Stimulated activated CD8-positive, alpha-beta memory T cell treated with anti-CD3 and anti-CD28 coated beads, Interleukin-2, amount 100 ng/mL, for 1 hour (primary cell): ENCODE results near the gene LARP6.
"Not testable (repeated sequence)": the region's sequence is repeated elsewhere in the genome, so short reads cannot be mapped to it uniquely, and the experiment has no call there.

Experiments
- DNase-seq, 2 donors: peaks; one replicate each; pipeline ENCODE4 v3.0.0-alpha.2; 2020; ENCODE audit warnings: low read depth in 2 of 2

LARP6 gene

GRCh38 chr15:70858614-70859321 lies 4.8 kb upstream of the LARP6 start:
- not testable (repeated sequence) for DNase-seq

DNA sequence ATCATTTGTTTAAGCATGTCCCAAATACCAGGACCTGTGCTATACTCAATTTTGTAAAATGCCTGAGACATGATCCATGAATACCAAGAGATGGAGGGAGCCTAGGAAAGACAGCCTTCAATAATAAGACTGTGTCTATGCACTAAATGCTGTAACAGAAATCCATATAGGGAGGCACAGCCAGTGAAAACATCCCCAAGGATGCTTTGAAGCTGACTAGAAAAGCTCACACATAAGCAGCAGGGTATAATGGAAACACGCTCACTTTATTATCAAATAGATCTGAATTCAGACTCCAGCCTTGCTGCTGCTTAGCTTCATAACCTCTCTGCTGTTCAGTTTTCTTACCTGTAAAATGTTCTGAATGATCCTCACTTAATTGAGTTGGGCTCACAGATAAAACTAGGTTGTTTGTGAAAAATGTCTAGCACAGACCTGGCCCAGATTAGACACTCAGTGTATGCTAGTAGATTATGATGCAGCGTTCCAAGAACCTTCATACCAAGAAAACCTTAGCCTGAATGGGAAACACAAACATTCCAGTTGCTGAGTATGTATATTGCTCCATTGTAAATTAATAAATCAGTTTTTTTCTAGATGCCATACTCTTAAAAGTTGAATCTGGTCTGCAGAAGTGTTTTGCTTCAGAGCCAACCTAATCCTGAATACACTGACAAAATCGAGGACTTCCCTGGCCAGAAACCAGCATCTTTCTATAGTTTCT lies 3.8 kb upstream of the LARP6 start:
- no peak for DNase-seq

- no peak for DNase-seq
Observed at GRCh38 chr15:70856884-70857561, 3.1 kb upstream of the LARP6 start.

DNA sequence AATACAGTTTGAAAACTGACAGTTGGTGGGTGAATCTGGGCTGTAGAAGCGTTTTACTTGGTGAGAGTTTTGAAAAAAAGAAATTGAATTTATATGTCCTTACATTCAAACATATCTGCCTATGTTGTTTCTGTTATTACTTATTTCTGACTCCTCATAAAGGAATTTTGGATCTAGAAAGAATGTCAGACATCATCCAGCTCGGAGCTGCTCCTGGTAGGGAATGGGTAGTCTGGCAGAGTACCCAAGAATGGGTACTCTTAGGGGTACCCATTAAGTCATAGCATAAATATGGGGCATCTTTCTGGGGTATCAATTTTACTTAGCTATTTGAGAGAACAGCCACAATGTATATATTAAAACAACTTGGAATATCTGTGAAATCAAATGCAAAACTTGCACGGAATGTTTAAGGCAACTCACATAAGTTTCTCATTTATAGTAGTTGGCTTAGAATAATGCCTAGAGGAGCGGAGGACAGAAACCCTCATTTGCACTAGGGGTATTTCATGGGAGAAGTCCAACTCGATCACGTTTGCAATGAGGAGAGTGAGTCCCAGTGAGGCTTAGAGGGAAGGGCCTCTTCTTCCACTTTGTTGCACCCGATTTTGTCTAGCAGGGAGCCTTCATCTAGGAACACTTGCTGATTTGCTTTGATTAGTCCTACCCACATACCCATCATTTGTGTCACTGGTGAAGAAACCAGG lies 2.4 kb upstream of the LARP6 start:
- no peak for DNase-seq

DNA sequence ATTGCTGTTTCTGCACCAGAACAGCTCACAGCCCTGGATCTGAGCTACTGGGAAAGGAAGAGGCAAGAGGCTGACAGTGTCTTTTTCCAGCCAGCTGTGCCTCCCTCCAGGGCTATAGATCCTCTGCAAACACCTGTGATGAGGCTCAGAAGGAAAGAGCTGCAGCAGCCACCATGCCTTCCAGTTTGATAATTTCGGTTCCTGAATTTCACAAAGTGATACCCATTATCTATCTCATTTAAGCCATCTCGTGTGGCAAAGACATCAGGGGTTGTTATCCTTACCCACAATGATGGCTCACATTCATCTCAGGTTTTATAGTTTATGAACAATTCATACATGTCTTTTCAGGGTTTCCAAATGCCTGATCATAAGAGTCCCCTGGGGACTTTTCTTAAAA lies 1.8 kb upstream of the LARP6 start:
- no peak for DNase-seq

DNA sequence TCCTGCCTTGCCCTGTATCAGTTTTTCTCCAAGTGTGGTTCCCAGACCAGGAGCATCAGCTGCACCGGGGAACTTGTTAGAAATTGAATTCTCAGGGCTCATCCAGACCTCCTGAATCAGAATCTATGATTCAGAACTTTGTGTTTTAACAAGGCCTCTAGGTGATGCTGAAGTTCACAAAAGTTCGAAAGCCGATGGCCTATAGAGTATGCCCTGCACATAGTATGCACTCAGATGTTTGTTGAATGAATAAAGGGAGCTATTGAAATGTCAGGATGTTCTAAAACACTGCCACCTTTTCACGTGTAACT lies 664 bp upstream of the LARP6 start:
- no peak for DNase-seq

DNA sequence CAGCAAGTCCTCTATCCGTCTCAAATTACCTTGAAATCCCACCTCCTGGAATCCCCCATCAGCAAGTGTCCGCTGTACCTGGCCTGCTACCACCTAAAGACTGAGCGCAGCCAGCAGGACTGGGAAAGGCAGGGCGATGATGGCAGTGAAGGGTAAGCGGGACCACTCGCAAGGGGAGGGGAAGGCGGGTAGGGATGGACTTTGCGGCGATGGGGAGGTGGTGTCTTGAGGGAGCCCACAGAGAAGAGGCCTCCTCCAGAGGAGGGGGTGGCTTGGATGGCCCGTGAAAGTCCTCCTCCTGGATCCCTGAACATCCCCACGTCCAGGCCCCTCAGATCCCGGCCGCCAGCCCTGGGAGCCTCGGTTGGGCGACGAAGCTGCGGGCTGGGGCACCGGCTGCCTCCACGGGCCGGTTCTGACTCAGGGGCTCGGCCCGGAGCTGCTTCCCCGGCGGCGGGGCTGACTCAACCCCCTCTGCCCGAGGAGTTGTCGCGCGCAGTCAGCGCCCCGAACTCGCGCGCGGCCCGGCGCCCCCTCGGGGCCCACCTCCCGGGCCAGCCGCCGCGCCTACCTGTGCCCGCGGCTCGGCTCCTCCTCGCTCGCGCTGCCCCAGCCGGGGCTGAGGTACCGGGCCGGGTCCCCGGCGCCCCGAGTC lies 512 bp downstream of the LARP6 start:
- no peak for DNase-seq

DNA sequence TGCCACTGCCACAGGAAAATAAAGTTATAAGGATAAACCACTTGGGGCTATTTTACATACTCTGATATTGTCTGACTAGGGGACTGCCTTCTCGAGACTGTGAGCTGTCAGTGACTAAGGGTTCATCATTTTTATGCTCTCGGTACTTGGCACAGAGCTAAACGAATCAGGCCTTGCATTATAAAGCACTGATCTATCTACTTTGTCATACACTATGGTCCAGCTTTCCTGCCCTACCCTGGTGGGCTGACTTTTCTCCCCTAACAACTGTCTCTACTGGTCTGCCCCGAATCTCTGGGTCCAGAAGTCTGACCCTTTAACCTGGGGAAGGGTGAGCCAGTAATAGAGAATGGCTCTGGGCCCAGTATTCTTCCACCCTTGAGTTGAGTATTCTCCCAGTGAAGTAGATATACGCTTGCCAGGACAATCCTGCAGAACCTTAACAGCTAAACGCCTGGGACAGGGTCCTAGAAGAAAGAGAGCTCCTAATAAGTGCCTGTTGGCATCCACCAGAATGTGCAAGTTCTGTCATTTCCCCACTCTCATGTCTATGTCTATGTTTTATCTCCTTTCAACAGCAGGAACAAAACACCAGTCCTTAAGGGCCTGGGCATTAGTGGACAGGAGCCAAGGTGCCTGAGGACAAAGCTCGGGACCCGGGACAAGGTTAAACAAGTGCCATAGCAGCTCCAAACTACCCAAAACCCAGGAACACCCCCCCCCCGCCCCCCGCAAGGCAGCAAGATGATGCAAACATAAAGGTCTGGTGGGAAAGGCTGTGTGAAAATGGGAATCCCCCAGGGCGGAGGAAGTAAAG lies 1.2 kb downstream of the LARP6 start:
- no peak for DNase-seq

DNA sequence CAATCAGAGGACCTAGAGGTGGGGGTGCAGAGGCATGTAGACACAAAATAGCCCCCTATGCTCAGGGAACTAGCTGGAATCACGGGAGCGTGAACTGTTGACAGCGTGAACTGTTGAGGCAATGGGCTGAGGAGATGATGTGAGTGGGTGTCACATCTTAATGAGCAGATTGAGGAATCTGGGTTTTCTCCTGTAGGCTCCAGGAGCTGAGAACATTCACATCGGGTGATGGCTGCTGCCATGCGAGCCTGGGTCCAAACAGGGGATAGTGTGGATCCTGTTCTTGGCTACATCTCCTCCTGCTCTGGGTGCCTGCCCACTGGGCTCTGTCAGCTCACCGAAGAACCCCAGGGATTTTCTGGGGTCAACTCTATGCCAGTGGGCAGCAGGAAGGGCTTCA lies 2.1 kb downstream of the LARP6 start:
- no peak for DNase-seq

- no peak for DNase-seq
Observed at GRCh38 chr15:70845602-70846360, 8.2 kb downstream of the LARP6 start.

DNA sequence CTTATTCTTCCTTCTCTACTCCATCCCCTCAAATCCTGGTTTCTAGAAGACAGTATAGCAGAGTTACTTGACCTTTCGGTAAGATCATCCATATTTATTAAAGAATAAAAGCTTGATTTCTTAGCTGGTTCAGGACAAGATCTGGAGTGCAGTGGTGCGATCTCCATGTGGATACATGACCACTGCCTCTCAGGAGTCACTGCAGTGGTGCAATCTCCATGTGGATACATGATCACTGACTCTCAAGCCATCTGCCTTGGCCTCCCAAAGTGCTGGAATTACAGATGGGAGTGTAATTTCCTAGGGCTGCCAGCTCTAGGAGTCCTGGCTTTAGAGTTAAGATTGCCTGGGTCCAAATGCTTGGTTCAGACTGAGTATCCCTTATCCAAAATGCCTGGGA lies 16.5 kb downstream of the LARP6 start:
- DNase-seq = no peak

GRCh38 chr15:70835841-70836240 lies 18.1 kb downstream of the LARP6 start:
- DNase-seq = no peak

DNA sequence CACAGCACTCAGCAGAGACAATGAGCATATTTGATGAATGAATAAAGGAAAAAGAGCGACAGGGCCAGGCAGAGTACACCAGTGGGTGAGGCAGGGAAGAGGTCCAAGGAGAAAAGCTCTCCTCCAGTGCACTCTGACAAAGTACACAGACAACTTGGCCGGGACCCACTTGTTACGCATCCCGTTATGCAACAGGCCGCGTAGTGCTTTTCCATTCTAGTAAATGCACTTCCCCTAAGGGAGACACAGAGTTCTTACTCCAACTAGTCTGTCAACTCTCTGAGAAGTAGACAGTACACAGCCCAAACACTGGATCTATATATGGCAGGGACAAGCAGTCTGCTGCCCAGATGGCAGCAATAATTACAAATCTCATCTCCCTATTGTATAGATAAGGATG lies 18.5 kb downstream of the LARP6 start:
- no peak for DNase-seq

DNA sequence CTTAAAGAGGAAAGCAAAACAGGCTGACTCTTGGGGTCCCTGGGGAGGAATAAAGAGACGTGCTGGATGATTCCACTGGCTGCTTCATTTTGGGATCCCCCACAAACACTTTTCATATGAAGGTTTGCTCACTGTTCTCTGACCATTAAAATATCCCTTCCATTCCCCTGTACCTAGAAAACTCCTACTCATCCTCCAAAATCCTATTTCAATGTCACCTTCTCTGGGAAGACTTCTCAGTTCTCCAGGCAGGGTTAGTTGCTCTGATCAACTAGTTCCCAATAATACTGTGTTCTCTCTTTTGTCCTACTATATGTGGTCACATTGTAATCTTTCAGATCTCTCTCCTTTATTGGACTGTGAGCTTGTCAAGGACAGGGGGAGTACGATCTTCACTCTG lies 19.0 kb downstream of the LARP6 start:
- no peak for DNase-seq

DNA sequence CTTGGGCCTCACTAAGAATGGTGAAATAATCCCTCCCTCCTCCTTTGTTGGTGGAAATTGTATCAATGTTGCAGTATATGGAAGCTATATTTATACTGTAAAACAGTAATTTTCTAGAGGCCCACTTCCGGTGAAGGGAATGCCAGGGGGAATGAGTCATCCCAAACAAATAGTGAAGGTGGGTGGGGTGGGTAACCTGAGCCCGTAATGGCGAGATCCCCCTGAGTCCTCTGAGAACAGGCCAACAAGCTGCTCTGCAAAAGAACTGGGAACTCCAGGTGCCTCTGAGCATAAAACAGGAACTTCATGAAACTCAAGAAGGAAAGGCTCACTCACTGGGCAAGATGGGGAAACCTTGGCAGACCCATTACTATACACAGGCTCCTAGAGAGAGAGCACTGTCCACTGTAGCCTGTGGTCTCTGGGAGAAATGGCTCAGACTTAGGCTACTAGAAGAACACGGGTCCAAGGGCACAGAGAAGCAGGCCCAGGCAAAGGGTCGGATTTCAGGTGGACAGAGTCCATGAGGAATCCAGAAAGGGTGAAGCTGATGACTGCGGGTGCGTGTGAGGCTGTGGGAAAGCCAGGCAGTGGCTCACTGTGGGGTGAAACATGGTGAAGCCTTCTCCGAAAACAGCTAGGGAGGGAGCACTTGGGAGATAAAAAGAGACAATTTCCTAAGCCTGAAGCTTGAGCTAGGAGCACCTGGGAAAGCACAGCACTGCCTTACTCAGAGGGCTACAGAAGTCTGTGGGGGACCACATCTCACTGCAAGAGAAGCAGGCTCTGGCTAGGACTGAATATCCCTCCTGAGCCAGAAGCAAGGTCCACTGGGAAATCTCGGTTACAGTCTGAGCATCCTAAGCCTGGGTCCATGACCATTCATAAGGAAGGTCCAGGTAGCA lies 19.8 kb downstream of the LARP6 start:
- DNase-seq = no peak

GRCh38 chr15:70833422-70833821 lies 20.5 kb downstream of the LARP6 start:
- DNase-seq = no peak

DNA sequence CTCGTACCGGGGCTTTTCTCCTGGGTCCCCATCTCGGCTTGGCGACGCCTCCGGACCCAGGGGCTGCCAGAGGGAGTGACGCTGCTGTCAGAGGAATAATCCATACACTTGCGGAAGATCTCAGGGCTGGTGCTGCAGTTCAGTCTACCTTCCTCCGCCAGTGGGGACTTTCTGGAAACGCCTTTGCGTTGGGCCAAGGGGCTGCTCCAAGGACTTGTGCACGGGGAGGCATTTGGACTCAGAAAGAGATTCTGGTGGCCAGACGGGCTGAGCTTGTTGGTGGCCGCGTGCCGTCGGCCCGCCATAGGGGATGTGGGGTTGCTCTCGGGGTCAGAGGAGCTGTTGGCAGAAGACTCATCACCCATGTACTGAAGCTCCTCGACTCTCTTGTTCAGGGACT lies 21.8 kb downstream of the LARP6 start:
- DNase-seq = no peak

- no peak for DNase-seq
Observed at GRCh38 chr15:70831094-70831911, 22.7 kb downstream of the LARP6 start.

DNA sequence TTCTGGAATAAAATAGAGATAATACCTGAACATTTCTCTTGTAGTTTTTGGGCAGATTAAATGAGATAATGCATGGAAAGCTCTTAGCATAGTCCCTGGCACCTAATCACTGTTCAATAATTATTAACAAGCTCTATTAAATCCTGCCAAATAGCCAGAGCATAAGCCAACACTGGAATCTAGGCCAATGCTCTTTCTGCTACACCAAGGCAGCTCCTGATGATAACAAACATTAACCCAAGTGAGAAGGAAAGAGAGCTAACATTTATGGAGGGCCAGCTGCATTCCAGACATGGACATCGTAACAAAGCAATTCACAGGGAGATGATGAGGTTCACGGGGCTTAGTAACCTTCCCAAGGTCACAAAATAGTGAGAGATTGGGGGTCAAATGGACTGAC lies 23.3 kb downstream of the LARP6 start:
- no peak for DNase-seq
